K562 (cell line): ENCODE data around the gene ZNF574. TPM values are rescaled to one million over a fixed set of nuclear protein-coding genes. Genes with fewer than 3 reads are reported as not detected.

Experiments
- ATAC-seq: fragments of 200-7000 bp; cut with Tn5 transposase; 3 replicates; pipeline ENCODE4 v1.9.1; 2020; ENCODE audit warnings: moderate library complexity
- BruUV-seq: library from RNA; stranded (reverse); fragments of 400-500 nt; replicated peaks from 2 replicates; lab custom pipeline; 2021; lab: Mats Ljungman, UMichigan
- CTCF ChIA-PET: fragments of 300-600 bp; formaldehyde crosslinking; extraction: SDS; loops from one replicate; lab custom pipeline; 2021; ENCODE audit warnings: low intra/inter-chr PET ratio; lab: Yijun Ruan, JAX
- POLR2A ChIA-PET: fragments of 300-600, 350-650 bp; sonication (Branson Sonifier 250); formaldehyde crosslinking; extraction: SDS; loops from one replicate; lab custom pipeline; 2021; ENCODE audit warnings: antibody characterized with exemption, inconsistent platforms; lab: Yijun Ruan, JAX
- DNase-seq, 4 experiments: peaks; one replicate each; pipeline versions ENCODE4 v3.0.0 to v3.0.0-alpha.2; 2011 to 2018; ENCODE audit warnings: low spot score in 3 of 4, mixed read lengths in 3 of 4; ENCODE audit errors: extremely low read depth in 1 of 4
- FAIRE-seq: peaks from 2 replicates; lab custom pipeline; 2011; peaks lifted over from hg19 to GRCh38; lab: Jason Lieb, UNC
- H2AFZ ChIP-seq: 2 replicates; pipeline ENCODE4 v1.6.0; 2011; ENCODE audit warnings: low read depth, low read length, control low read depth, inconsistent platforms
- H3K27ac ChIP-seq: fragments of 200-600 bp; 3 replicates; pipeline ENCODE4 v1.8.0; 2011; ENCODE audit warnings: low read depth, mild to moderate bottlenecking, control low read depth, inconsistent platforms, low read length, moderate library complexity, mixed read lengths; ENCODE audit errors: extremely low read depth
- H3K27me3 ChIP-seq, 2 experiments: fragments of 300-600 bp in 1 of 2; 2 replicates in 1 of 2; 3 replicates in 1 of 2; pipeline versions ENCODE4 v1.6.0 to v1.8.0; 2011; ENCODE audit warnings: inconsistent platforms in 2 of 2, low read length in 2 of 2, mild to moderate bottlenecking in 1 of 2, mixed read lengths in 1 of 2, moderate library complexity in 1 of 2; ENCODE audit not compliant: control insufficient read depth in 2 of 2, insufficient read depth in 2 of 2
- H3K36me3 ChIP-seq: fragments of 300-600 bp; 3 replicates; pipeline ENCODE4 v1.8.0; 2011; ENCODE audit warnings: mild to moderate bottlenecking, low read length, inconsistent platforms; ENCODE audit not compliant: control insufficient read depth, insufficient read depth
- H3K4me1 ChIP-seq, 2 experiments: fragments of 200-600 bp in 1 of 2; replicated peaks in 1 of 2; 2 replicates in 1 of 2; 3 replicates in 1 of 2; pipeline versions ENCODE4 v1.5.1 to v1.8.0; 2011; ENCODE audit warnings: inconsistent platforms in 2 of 2, low read length in 2 of 2, mild to moderate bottlenecking in 1 of 2, mixed read lengths in 1 of 2, moderate library complexity in 1 of 2; ENCODE audit not compliant: control insufficient read depth in 2 of 2, insufficient read depth in 2 of 2
- H3K4me2 ChIP-seq: 2 replicates; pipeline ENCODE4 v1.6.1; 2011; ENCODE audit warnings: low read length, control low read depth, inconsistent platforms, mixed read lengths; ENCODE audit not compliant: insufficient read depth
- H3K4me3 ChIP-seq: fragments of 200-600 bp; sonication (generic), shearing (Covaris generic); 2 replicates; pipeline ENCODE4 v1.5.1; 2016; ENCODE audit warnings: control low read depth, inconsistent platforms
- H3K79me2 ChIP-seq: fragments of 200-600 bp; 3 replicates; pipeline ENCODE4 v1.8.0; 2011; ENCODE audit warnings: low read length, inconsistent platforms; ENCODE audit not compliant: control insufficient read depth, insufficient read depth
- H3K9ac ChIP-seq, 2 experiments: 2 replicates each; pipeline versions ENCODE4 v1.6.0 to v1.6.1; 2011; ENCODE audit warnings: low read depth in 2 of 2, low read length in 2 of 2, control low read depth in 1 of 2, inconsistent platforms in 1 of 2, mild to moderate bottlenecking in 1 of 2, mixed read lengths in 1 of 2; ENCODE audit not compliant: insufficient read depth in 1 of 2
- H3K9me1 ChIP-seq: one replicate; pipeline ENCODE4 v1.6.0; 2011; ENCODE audit warnings: inconsistent platforms, mild to moderate bottlenecking, low read length, moderate library complexity; ENCODE audit not compliant: control insufficient read depth, insufficient read depth
- H3K9me3 ChIP-seq: replicated peaks from 2 replicates; pipeline ENCODE4 v1.5.1; 2011; ENCODE audit warnings: low read depth, low read length, inconsistent platforms; ENCODE audit not compliant: control insufficient read depth, insufficient read depth
- H4K20me1 ChIP-seq: replicated peaks from 2 replicates; pipeline ENCODE4 v1.6.1; 2011; ENCODE audit warnings: low read length, inconsistent platforms, mixed read lengths; ENCODE audit not compliant: control insufficient read depth, insufficient read depth
- WHSC1 ChIP-seq: IDR thresholded peaks from one replicate; pipeline ENCODE4 v1.6.1; 2012; ENCODE audit warnings: low read length, control low read depth, inconsistent platforms
- ZNF766 ChIP-seq: fragments of 200-800 bp; sonication (Bioruptor generic); conservative IDR thresholded peaks from 2 replicates; pipeline ENCODE4 v1.6.1; 2016; ENCODE audit warnings: missing genetic modification characterization, missing compliant biosample characterization
- WGBS: fragments of 100-300 bp; shearing (Covaris generic); methylation state at CpG from one replicate; pipeline ENCODE4 v1.1.6; 2016; ENCODE audit warnings: low coverage, mixed read lengths; ENCODE audit not compliant: insufficient coverage; ENCODE audit errors: missing lambda C conversion rate; 5-methylcytosine and 5-hydroxymethylcytosine counted together
- in situ Hi-C: fragments of 300-500 bp; cut with MboI; formaldehyde crosslinking; loops from 4 replicates; pipeline ENCODE4 v1.15.0; 2018; ENCODE audit warnings: inconsistent platforms, mixed read lengths
- intact Hi-C: fragments of 100-400 bp; cut with micrococcal nuclease; formaldehyde crosslinking; loops from 2 replicates; pipeline ENCODE4 v1.14.2; 2022
- polyA plus RNA-seq, 8 experiments: library from polyadenylated mRNA; depleted of rRNA in 4 of 8; stranded (reverse) in 5 of 8; unstranded in 3 of 8; fragments of >200 nt; fragmentation: Nextera tagmentation in 2 of 8; fragmentation: Illumina TruSeq in 1 of 8; extraction: Ambion mirVana in 2 of 8; extraction: Trizol in 1 of 8; gene quantifications; 2 replicates each; pipeline versions ENCODE4 v1.2.1 to v1.2.3, GENCODE V29; 2011 to 2014; ENCODE audit warnings: inconsistent platforms in 1 of 8, missing spikeins in 1 of 8
- total RNA-seq, 7 experiments: library from RNA; depleted of rRNA in 6 of 7; stranded (reverse); fragments of >200 nt in 6 of 7; fragmentation: Illumina TruSeq in 2 of 7; extraction: Trizol in 2 of 7; gene quantifications; 2 replicates each; pipeline versions ENCODE4 v1.2.1 to v1.2.3, GENCODE V29; 2011 to 2021; ENCODE audit warnings: low replicate concordance in 1 of 7

Gene ZNF574
- total and polyA plus RNA-seq, 9 of the 15 experiments (the other 6 are each of a cell fraction or from before 2014, with no cell fraction given): 0.24 to 20.7 (median 8.4) TPM

DNA sequence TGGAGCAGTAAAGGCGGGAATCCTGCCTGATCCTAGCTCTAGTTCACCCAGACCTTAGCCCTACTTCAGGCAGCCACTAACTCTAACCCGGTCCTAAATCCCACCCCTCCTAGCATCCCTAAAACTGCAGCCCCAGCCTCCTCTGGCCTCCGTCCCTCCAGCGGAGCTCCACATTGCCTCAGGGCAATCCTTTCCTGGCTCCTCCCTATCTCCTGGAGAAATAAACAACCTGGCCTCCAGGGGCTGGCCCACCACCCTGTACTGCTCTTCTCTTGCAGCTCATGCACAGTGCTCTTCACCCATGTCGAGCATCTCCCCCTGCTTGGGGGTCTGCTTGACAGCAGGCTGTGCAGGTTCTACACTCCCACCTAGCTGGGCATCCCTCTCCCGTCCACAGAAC is 49.6 kb downstream of the ZNF574 start (continued):
- TF ChIP-seq ZNF766 (CRISPR knock-in tag): no peak

DNA sequence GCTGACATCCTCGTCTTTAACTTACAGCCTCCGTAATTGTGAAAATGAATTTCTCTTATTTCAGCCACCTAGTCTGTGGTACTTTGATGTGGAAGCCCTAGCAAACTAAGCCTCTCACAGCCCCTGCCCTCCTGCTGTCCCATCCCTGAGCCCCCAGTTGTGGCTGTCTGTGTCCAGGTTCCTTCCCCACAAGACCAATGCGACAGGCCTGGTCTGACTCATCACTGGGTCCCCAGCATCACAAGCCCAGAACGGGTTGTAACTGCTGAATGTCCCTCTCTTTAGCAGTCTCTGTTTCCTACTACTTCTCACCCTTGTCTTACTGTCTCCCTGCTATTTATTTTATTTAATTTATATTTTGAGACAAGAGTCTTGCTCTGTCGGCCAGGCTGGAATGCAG is 50.6 kb downstream of the ZNF574 start:
- Histone ChIP-seq H3K27ac (no peak overlapping the region), H3K4me2 (no peak overlapping the region), H3K79me2 (no peaks in the 10 kb centered on the region), H4K20me1 (peaks cover 10% of the 10 kb centered on the region; the same call in 1 of the 2 replicates), H3K27me3 (peaks cover 43 to 67% of the 10 kb centered on the region in 2 experiments), H3K9ac (no peak overlapping the region), H3K4me3 (no peak overlapping the region), H2AFZ (no peak overlapping the region), H3K9me1 (no peaks in the 10 kb centered on the region), H3K36me3 (no peaks in the 10 kb centered on the region), H3K9me3 (no peaks in the 10 kb centered on the region), H3K4me1 (no peaks in the 10 kb centered on the region; a peak in 2 of 5 replicates)
- BruUV-seq: no TSS peak
- DNase-seq: no peak
- in situ Hi-C loops (no loop called here), intact Hi-C loops (no loop called here)
- CTCF ChIA-PET: interaction anchor here (0.6 kb wide), 1 partner anchor 1641 kb away, joined by 5 read pairs; no protein-coding TSS in a partner anchor
- 4% methylated on average over 5 of the region's 5 CpGs for WGBS
- POLR2A ChIA-PET: interaction anchor here (0.6 to 0.7 kb wide), 2 partner anchors 11 to 336 kb away, joined by 3 to 4 read pairs; no protein-coding TSS in a partner anchor
- ATAC-seq: no peak
- no peak for FAIRE-seq
- no peak for TF ChIP-seq WHSC1
